ENCODE results near the gene MYO5A.

DNA sequence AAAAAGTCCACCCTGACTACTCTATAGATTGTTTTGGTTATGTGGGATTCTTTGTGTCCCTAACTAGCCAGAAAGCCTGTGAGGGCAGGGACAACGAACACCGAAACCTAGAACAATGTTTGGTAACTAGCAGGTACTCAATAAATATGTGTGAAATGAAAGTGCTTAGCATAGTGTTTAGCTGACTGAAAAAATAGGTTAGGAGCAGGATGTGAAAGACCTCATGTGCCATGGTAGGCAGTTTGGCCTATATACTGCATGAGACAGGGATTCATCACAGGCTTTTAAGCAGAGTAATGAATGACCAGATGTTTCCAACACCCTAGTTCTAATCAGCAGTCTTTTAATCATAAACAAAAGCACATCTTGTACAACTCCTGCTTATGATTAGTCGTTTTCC, 64.2 kb downstream of the MYO5A start:
- TF ChIP-seq CTCF (IDR thresholded peaks at IDR 0.05) = no peak
- TF ChIP-seq EP300 (IDR thresholded peaks at IDR 0.05) = no peak
